Liver (tissue), 3 donors: ENCODE measurements around the gene SCTR.

Experiments used
- RAD21 ChIP-seq, 2 donors: IDR thresholded peaks; 2 replicates each; pipeline ENCODE4 v1.6.1; 2016; ENCODE audit warnings: antibody characterized with exemption in 2 of 2, mild to moderate bottlenecking in 2 of 2
- TAF1 ChIP-seq: conservative IDR thresholded peaks from 2 replicates; pipeline ENCODE4 v1.6.1; 2016; ENCODE audit warnings: antibody characterized with exemption, mild to moderate bottlenecking
- TF ChIP-seq, protein P1 (sequence below): IDR thresholded peaks from 2 replicates; pipeline ENCODE4 v1.6.1; 2016; ENCODE audit warnings: antibody characterized with exemption
- TF ChIP-seq, protein P2 (sequence below): fragments of 150-350 bp; IDR thresholded peaks from 2 replicates; pipeline ENCODE4 v1.5.1; 2017; ENCODE audit warnings: improper control_type of control experiment, low read depth, low read length; ENCODE audit not compliant: missing input control
- TF ChIP-seq, protein P3 (sequence below): IDR thresholded peaks from 2 replicates; pipeline ENCODE4 v1.6.1; 2016; ENCODE audit warnings: antibody characterized with exemption
- donor health status: healthy.
- donor health status: healthy.

DNA sequence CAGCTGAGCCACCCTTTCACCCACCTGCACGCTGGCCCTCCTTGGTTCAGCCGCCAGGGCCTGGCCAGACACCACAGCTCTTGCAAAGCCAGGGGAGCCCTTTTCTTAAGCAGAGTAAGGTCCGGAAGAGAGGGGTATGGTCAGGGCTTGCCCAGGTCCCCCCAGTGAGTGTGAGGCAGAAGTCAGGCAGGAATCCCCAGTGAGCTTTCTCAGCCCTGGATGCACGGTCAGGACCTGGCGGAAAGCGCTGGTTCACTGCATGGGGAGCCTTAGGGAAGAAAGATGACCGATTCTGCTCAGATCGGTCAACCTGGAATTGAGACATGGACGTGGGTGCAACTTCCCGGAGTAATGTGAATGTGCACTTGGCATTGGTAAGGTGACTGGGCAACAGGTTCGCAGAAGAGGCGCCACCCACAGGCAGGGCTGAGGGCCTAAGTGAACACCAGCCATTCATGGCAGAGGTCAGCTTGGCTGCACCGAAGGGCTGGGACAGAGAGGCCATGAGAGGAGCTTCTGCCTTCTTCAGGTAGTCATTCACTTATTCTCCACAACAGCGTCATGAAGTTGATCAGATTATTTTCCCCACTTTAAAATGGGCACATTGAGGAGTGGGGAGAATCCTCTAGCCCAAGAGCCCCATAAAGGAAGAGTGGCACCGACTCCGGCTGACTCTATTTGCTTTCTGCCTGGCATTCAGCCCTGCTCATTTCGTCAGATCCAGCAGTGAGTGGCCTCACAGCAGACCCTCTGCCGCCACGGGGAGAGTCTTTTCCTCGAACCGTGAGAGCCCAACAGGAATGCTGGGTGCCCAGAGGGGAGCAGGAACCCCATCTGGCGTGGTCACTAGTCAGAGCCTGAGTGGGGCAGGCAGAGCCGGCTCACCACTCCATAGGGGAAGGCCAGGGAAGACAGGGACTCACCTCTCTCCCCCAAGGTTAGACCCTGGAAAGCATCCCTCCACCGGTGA, 35.8 kb downstream of the SCTR start:
- TF ChIP-seq, protein P1, sequence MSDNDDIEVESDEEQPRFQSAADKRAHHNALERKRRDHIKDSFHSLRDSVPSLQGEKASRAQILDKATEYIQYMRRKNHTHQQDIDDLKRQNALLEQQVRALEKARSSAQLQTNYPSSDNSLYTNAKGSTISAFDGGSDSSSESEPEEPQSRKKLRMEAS = no peak
- TF ChIP-seq, protein P2, sequence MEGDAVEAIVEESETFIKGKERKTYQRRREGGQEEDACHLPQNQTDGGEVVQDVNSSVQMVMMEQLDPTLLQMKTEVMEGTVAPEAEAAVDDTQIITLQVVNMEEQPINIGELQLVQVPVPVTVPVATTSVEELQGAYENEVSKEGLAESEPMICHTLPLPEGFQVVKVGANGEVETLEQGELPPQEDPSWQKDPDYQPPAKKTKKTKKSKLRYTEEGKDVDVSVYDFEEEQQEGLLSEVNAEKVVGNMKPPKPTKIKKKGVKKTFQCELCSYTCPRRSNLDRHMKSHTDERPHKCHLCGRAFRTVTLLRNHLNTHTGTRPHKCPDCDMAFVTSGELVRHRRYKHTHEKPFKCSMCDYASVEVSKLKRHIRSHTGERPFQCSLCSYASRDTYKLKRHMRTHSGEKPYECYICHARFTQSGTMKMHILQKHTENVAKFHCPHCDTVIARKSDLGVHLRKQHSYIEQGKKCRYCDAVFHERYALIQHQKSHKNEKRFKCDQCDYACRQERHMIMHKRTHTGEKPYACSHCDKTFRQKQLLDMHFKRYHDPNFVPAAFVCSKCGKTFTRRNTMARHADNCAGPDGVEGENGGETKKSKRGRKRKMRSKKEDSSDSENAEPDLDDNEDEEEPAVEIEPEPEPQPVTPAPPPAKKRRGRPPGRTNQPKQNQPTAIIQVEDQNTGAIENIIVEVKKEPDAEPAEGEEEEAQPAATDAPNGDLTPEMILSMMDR = peak; percentile 24
- TF ChIP-seq RAD21 (IDR thresholded peaks at IDR 0.05) (no peak), TAF1 (peak; percentile 53)
- TF ChIP-seq, protein P3, sequence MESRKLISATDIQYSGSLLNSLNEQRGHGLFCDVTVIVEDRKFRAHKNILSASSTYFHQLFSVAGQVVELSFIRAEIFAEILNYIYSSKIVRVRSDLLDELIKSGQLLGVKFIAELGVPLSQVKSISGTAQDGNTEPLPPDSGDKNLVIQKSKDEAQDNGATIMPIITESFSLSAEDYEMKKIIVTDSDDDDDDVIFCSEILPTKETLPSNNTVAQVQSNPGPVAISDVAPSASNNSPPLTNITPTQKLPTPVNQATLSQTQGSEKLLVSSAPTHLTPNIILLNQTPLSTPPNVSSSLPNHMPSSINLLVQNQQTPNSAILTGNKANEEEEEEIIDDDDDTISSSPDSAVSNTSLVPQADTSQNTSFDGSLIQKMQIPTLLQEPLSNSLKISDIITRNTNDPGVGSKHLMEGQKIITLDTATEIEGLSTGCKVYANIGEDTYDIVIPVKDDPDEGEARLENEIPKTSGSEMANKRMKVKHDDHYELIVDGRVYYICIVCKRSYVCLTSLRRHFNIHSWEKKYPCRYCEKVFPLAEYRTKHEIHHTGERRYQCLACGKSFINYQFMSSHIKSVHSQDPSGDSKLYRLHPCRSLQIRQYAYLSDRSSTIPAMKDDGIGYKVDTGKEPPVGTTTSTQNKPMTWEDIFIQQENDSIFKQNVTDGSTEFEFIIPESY = no peak
